ENCODE measurements around the gene ZCCHC8.
"Not testable (repeated sequence)": the region's sequence is repeated elsewhere in the genome, so short reads cannot be mapped to it uniquely, and the experiment has no call there.

Gene ZCCHC8

GRCh38 chr12:122447825-122448224 lies 52.9 kb downstream of the ZCCHC8 start:
- H3K36me3 ChIP-seq (ENCODE audit: insufficient read depth, low read depth, low read length); H3K9ac ChIP-seq (ENCODE audit: low read depth, low read length); H3K27ac ChIP-seq (ENCODE audit: low read length); H3K9me3 ChIP-seq (ENCODE audit: insufficient read depth, low read depth, low read length); H3K4me1 ChIP-seq (ENCODE audit: insufficient read depth, low read length); H3K4me3 ChIP-seq (ENCODE audit: low read length); H3K27me3 ChIP-seq (ENCODE audit: insufficient read depth, low read length): not testable (repeated sequence)

GRCh38 chr12:122446390-122446789 lies 54.3 kb downstream of the ZCCHC8 start:
- H3K9me3 ChIP-seq (ENCODE audit: insufficient read depth, low read depth, low read length); H3K27me3 ChIP-seq (ENCODE audit: insufficient read depth, low read length); H3K9ac ChIP-seq (ENCODE audit: low read depth, low read length); H3K4me3 ChIP-seq (ENCODE audit: low read length); H3K27ac ChIP-seq (ENCODE audit: low read length); H3K36me3 ChIP-seq (ENCODE audit: insufficient read depth, low read depth, low read length); H3K4me1 ChIP-seq (ENCODE audit: insufficient read depth, low read length): not testable (repeated sequence)

- H3K36me3 ChIP-seq (ENCODE audit: insufficient read depth, low read depth, low read length); H3K4me3 ChIP-seq (ENCODE audit: low read length); H3K9ac ChIP-seq (ENCODE audit: low read depth, low read length); H3K9me3 ChIP-seq (ENCODE audit: insufficient read depth, low read depth, low read length); H3K4me1 ChIP-seq (ENCODE audit: insufficient read depth, low read length); H3K27ac ChIP-seq (ENCODE audit: low read length); H3K27me3 ChIP-seq (ENCODE audit: insufficient read depth, low read length): not testable (repeated sequence)
Measured at GRCh38 chr12:122444071-122444470, 56.7 kb downstream of the ZCCHC8 start.

- not testable (repeated sequence) for H3K4me1 ChIP-seq (ENCODE audit: insufficient read depth, low read length); H3K9me3 ChIP-seq (ENCODE audit: insufficient read depth, low read depth, low read length)
Measured at GRCh38 chr12:122438822-122439221, 61.9 kb downstream of the ZCCHC8 start.

GRCh38 chr12:122437656-122438121 lies 63.0 kb downstream of the ZCCHC8 start:
- no peaks in the 10 kb centered on the region for H3K9me3 ChIP-seq (ENCODE audit: insufficient read depth, low read depth, low read length)
- H3K27ac ChIP-seq (ENCODE audit: low read length) = no peak overlapping the region

More at GRCh38 chr12:122438822-122439221, 61.9 kb downstream of the ZCCHC8 start:
- H3K4me3 ChIP-seq (ENCODE audit: low read length); H3K36me3 ChIP-seq (ENCODE audit: insufficient read depth, low read depth, low read length); H3K9ac ChIP-seq (ENCODE audit: low read depth, low read length); H3K27me3 ChIP-seq (ENCODE audit: insufficient read depth, low read length); H3K27ac ChIP-seq (ENCODE audit: low read length): not testable (repeated sequence)

GRCh38 chr12:122435186-122435585 lies 65.5 kb downstream of the ZCCHC8 start:
- Histone ChIP-seq H3K36me3 (ENCODE audit: insufficient read depth, low read depth, low read length) (no peaks in the 10 kb centered on the region), H3K27me3 (ENCODE audit: insufficient read depth, low read length) (no peaks in the 10 kb centered on the region), H3K27ac (ENCODE audit: low read length) (no peak overlapping the region), H3K4me3 (ENCODE audit: low read length) (no peak overlapping the region), H3K9ac (ENCODE audit: low read depth, low read length) (no peak overlapping the region), H3K9me3 (ENCODE audit: insufficient read depth, low read depth, low read length) (no peaks in the 10 kb centered on the region), H3K4me1 (ENCODE audit: insufficient read depth, low read length) (no peaks in the 10 kb centered on the region)

More at GRCh38 chr12:122437656-122438121, 63.0 kb downstream of the ZCCHC8 start:
- H3K27me3 ChIP-seq (ENCODE audit: insufficient read depth, low read length) = no peaks in the 10 kb centered on the region
- no peak overlapping the region for H3K4me3 ChIP-seq (ENCODE audit: low read length)
- H3K4me1 ChIP-seq (ENCODE audit: insufficient read depth, low read length) = no peaks in the 10 kb centered on the region
- no peak overlapping the region for H3K9ac ChIP-seq (ENCODE audit: low read depth, low read length)
- H3K36me3 ChIP-seq (ENCODE audit: insufficient read depth, low read depth, low read length) = no peaks in the 10 kb centered on the region

GRCh38 chr12:122429043-122429442 lies 71.7 kb downstream of the ZCCHC8 start:
- not testable (repeated sequence) for H3K9ac ChIP-seq (ENCODE audit: low read depth, low read length); H3K4me1 ChIP-seq (ENCODE audit: insufficient read depth, low read length); H3K4me3 ChIP-seq (ENCODE audit: low read length); H3K9me3 ChIP-seq (ENCODE audit: insufficient read depth, low read depth, low read length); H3K27ac ChIP-seq (ENCODE audit: low read length); H3K36me3 ChIP-seq (ENCODE audit: insufficient read depth, low read depth, low read length); H3K27me3 ChIP-seq (ENCODE audit: insufficient read depth, low read length)

- peaks cover 2% of the 10 kb centered on the region; the same call in 1 of the 2 replicates for H3K4me1 ChIP-seq (ENCODE audit: insufficient read depth, low read length)
Measured at GRCh38 chr12:122427403-122427802, 73.3 kb downstream of the ZCCHC8 start.

GRCh38 chr12:122423258-122424165 lies 77.2 kb downstream of the ZCCHC8 start:
- Histone ChIP-seq H3K27ac (ENCODE audit: low read length) (no peak overlapping the region), H3K9me3 (ENCODE audit: insufficient read depth, low read depth, low read length) (no peaks in the 10 kb centered on the region), H3K4me3 (ENCODE audit: low read length) (peak overlapping the region; percentile 76)

More at GRCh38 chr12:122427403-122427802, 73.3 kb downstream of the ZCCHC8 start:
- no peak overlapping the region for H3K9ac ChIP-seq (ENCODE audit: low read depth, low read length)
- H3K27ac ChIP-seq (ENCODE audit: low read length) = no peak overlapping the region
- H3K36me3 ChIP-seq (ENCODE audit: insufficient read depth, low read depth, low read length) = no peaks in the 10 kb centered on the region
- no peaks in the 10 kb centered on the region for H3K9me3 ChIP-seq (ENCODE audit: insufficient read depth, low read depth, low read length)
- H3K4me3 ChIP-seq (ENCODE audit: low read length) = no peak overlapping the region
- H3K27me3 ChIP-seq (ENCODE audit: insufficient read depth, low read length) = no peaks in the 10 kb centered on the region; the same call in 1 of the 2 replicates

GRCh38 chr12:122422730-122423257 lies 77.9 kb downstream of the ZCCHC8 start:
- H3K27ac ChIP-seq (ENCODE audit: low read length) = no peak overlapping the region
- H3K9me3 ChIP-seq (ENCODE audit: insufficient read depth, low read depth, low read length) = no peaks in the 10 kb centered on the region
- no peaks in the 10 kb centered on the region; the same call in 1 of the 2 replicates for H3K27me3 ChIP-seq (ENCODE audit: insufficient read depth, low read length)
- H3K9ac ChIP-seq (ENCODE audit: low read depth, low read length) = peak overlapping the region; percentile 86
- H3K36me3 ChIP-seq (ENCODE audit: insufficient read depth, low read depth, low read length) = no peaks in the 10 kb centered on the region
- H3K4me3 ChIP-seq (ENCODE audit: low read length) = peak overlapping the region; percentile 76
- H3K4me1 ChIP-seq (ENCODE audit: insufficient read depth, low read length) = peaks cover 2% of the 10 kb centered on the region; the same call in 1 of the 2 replicates

More at GRCh38 chr12:122423258-122424165, 77.2 kb downstream of the ZCCHC8 start:
- Histone ChIP-seq H3K4me1 (ENCODE audit: insufficient read depth, low read length) (peaks cover 2% of the 10 kb centered on the region; the same call in 1 of the 2 replicates), H3K9ac (ENCODE audit: low read depth, low read length) (peak overlapping the region; percentile 86), H3K36me3 (ENCODE audit: insufficient read depth, low read depth, low read length) (no peaks in the 10 kb centered on the region), H3K27me3 (ENCODE audit: insufficient read depth, low read length) (no peaks in the 10 kb centered on the region; the same call in 1 of the 2 replicates)

- Histone ChIP-seq H3K9ac (ENCODE audit: low read depth, low read length) (peak within 1 kb of the TSS; percentile 86), H3K27ac (ENCODE audit: low read length) (no peak within 1 kb of the TSS), H3K4me1 (ENCODE audit: insufficient read depth, low read length) (peaks cover 2% of the 10 kb centered on the region; the same call in 1 of the 2 replicates), H3K4me3 (ENCODE audit: low read length) (peak within 1 kb of the TSS; percentile 76), H3K27me3 (ENCODE audit: insufficient read depth, low read length) (no peaks in the 10 kb centered on the region; the same call in 1 of the 2 replicates), H3K9me3 (ENCODE audit: insufficient read depth, low read depth, low read length) (no peaks in the 10 kb centered on the region), H3K36me3 (ENCODE audit: insufficient read depth, low read depth, low read length) (no peaks in the 10 kb centered on the region)
Measured at GRCh38 chr12:122421821-122422729, 78.7 kb downstream of the ZCCHC8 start, which contains the start of gene CLIP1. TSS of gene CLIP1 (minus strand) at chr12:122422669. CDS start at chr12:122380452, 42,217 bp downstream.
